HL-60/S4 treated with phorbol 12-myristate 13-acetate at 8.2 ng/mL for 4 days and 3 days (cell line): Measurements from ENCODE around the gene CHP1.
"Not testable (repeated sequence)": the region's sequence is repeated elsewhere in the genome, so short reads cannot be mapped to it uniquely, and the experiment has no call there.

Experiments used
- in situ Hi-C: fragments of 300-500 bp; cut with MboI; formaldehyde crosslinking; loops from 2 replicates; pipeline ENCODE4 v1.15.0; 2022; ENCODE audit warnings: low sequenced_read_pairs

Gene CHP1

GRCh38 chr15:41289953-41290352 lies 58.9 kb downstream of the CHP1 start:
- in situ Hi-C loops: no loop called here

GRCh38 chr15:41291065-41291631 lies 60.1 kb downstream of the CHP1 start:
- in situ Hi-C loops: no loop called here

- in situ Hi-C loops: no loop called here
Observed at GRCh38 chr15:41292521-41292920, 61.5 kb downstream of the CHP1 start.

GRCh38 chr15:41301139-41301538 lies 70.1 kb downstream of the CHP1 start:
- in situ Hi-C loops: not testable (repeated sequence)

- in situ Hi-C loops: no loop called here
Observed at GRCh38 chr15:41301587-41301986, 70.5 kb downstream of the CHP1 start.

GRCh38 chr15:41304149-41304770 lies 73.2 kb downstream of the CHP1 start:
- in situ Hi-C loops: no loop called here

GRCh38 chr15:41307679-41308078 lies 76.6 kb downstream of the CHP1 start:
- in situ Hi-C loops: no loop called here

- in situ Hi-C loops: no loop called here
Observed at GRCh38 chr15:41309226-41309905, 78.3 kb downstream of the CHP1 start.

GRCh38 chr15:41320805-41321330 lies 89.8 kb downstream of the CHP1 start:
- in situ Hi-C loops: not testable (repeated sequence)

- in situ Hi-C loops: no loop called here
Observed at GRCh38 chr15:41323611-41324010, 92.5 kb downstream of the CHP1 start.

- in situ Hi-C loops: no loop called here
Observed at GRCh38 chr15:41331281-41331680, 100.2 kb downstream of the CHP1 start.
